IMR-90 (cell line): ENCODE results near the gene TTYH3. TPM values are rescaled to one million over a fixed set of nuclear protein-coding genes. Genes with fewer than 3 reads are reported as not detected.

Experiments used
- ATAC-seq: fragments of 200-7000 bp; cut with Tn5 transposase; 2 replicates; pipeline ENCODE4 v1.9.1; 2020; ENCODE audit warnings: low read depth, mild to moderate bottlenecking, moderate library complexity
- BruUV-seq: library from RNA; stranded (reverse); fragments of 400-500 nt; replicated peaks from 2 replicates; lab custom pipeline; 2021; lab: Mats Ljungman, UMichigan
- CTCF ChIA-PET: fragments of 300-600 bp; formaldehyde crosslinking; extraction: SDS; loops from one replicate; lab custom pipeline; 2021; ENCODE audit warnings: antibody characterized with exemption; lab: Yijun Ruan, JAX
- POLR2A ChIA-PET: fragments of 300-600 bp; sonication (Branson Sonifier 250); formaldehyde crosslinking; loops from one replicate; lab custom pipeline; 2022; ENCODE audit warnings: antibody characterized with exemption; ENCODE audit not compliant: unreplicated experiment; lab: Charles Lee
- DNase-seq: peaks from one replicate; pipeline ENCODE4 v3.0.0; 2013
- H2AFZ ChIP-seq: replicated peaks from 2 replicates; pipeline ENCODE3; 2013; ENCODE audit warnings: low read length, mild to moderate bottlenecking; ENCODE audit not compliant: poor library complexity
- H2AK5ac ChIP-seq: 2 replicates; pipeline ENCODE4 v1.6.1; 2013; ENCODE audit warnings: low read depth, low read length, inconsistent platforms
- H2AK9ac ChIP-seq: replicated peaks from 2 replicates; pipeline ENCODE3; 2013; ENCODE audit warnings: mild to moderate bottlenecking, low read depth, low read length, moderate library complexity; ENCODE audit not compliant: poor library complexity
- H2BK120ac ChIP-seq: 2 replicates; pipeline ENCODE4 v1.6.1; 2013; ENCODE audit warnings: low read depth, low read length, inconsistent platforms
- H2BK15ac ChIP-seq: 3 replicates; pipeline ENCODE4 v1.6.1; 2013; ENCODE audit warnings: low read depth, low read length, inconsistent platforms
- H2BK20ac ChIP-seq: 2 replicates; pipeline ENCODE4 v1.6.1; 2013; ENCODE audit warnings: low read depth, mild to moderate bottlenecking, inconsistent platforms, low read length, moderate library complexity
- H2BK5ac ChIP-seq: 2 replicates; pipeline ENCODE4 v1.6.1; 2013; ENCODE audit warnings: mild to moderate bottlenecking, low read depth, low read length, inconsistent platforms; ENCODE audit not compliant: poor library complexity, severe bottlenecking
- H3K14ac ChIP-seq: replicated peaks from 2 replicates; pipeline ENCODE4 v1.6.1; 2013; ENCODE audit warnings: low read depth, low read length, inconsistent platforms
- H3K18ac ChIP-seq: 2 replicates; pipeline ENCODE4 v1.6.1; 2013; ENCODE audit warnings: low read depth, low read length, control low read depth
- H3K23ac ChIP-seq: 2 replicates; pipeline ENCODE4 v1.6.1; 2013; ENCODE audit warnings: low read depth, low read length, inconsistent platforms
- H3K27ac ChIP-seq: 2 replicates; pipeline ENCODE4 v1.5.1; 2013; ENCODE audit warnings: mild to moderate bottlenecking, control low read depth, low read length; ENCODE audit not compliant: insufficient read depth
- H3K27me3 ChIP-seq: 2 replicates; pipeline ENCODE4 v1.6.1; 2013; ENCODE audit warnings: low read length; ENCODE audit not compliant: control insufficient read depth, insufficient read depth
- H3K36me3 ChIP-seq: 2 replicates; pipeline ENCODE4 v1.6.1; 2013; ENCODE audit warnings: low read length, mixed read lengths; ENCODE audit not compliant: control insufficient read depth, insufficient read depth
- H3K4ac ChIP-seq: 2 replicates; pipeline ENCODE4 v1.6.1; 2013; ENCODE audit warnings: low read depth, low read length, inconsistent platforms
- H3K4me1 ChIP-seq: 2 replicates; pipeline ENCODE4 v1.6.1; 2013; ENCODE audit warnings: low read length, mixed read lengths; ENCODE audit not compliant: control insufficient read depth, insufficient read depth
- H3K4me2 ChIP-seq: 2 replicates; pipeline ENCODE4 v1.6.1; 2013; ENCODE audit warnings: low read depth, mild to moderate bottlenecking, control low read depth, low read length, moderate library complexity
- H3K4me3 ChIP-seq: 2 replicates; pipeline ENCODE4 v1.5.1; 2013; ENCODE audit warnings: low read depth, mild to moderate bottlenecking, control low read depth, low read length, moderate library complexity; ENCODE audit not compliant: insufficient read depth
- H3K56ac ChIP-seq: 2 replicates; pipeline ENCODE4 v1.6.1; 2013; ENCODE audit warnings: low read length, inconsistent platforms; ENCODE audit not compliant: insufficient read depth; ENCODE audit errors: extremely low read depth
- H3K79me1 ChIP-seq, 2 experiments: 2 replicates each; pipeline ENCODE4 v1.6.1; 2013; ENCODE audit warnings: low read length in 2 of 2, inconsistent platforms in 1 of 2, low read depth in 1 of 2
- H3K9ac ChIP-seq: 2 replicates; pipeline ENCODE4 v1.6.1; 2013; ENCODE audit warnings: low read depth, low read length, control low read depth
- H3K9me1 ChIP-seq: 2 replicates; pipeline ENCODE4 v1.6.1; 2013; ENCODE audit warnings: low read length, inconsistent platforms; ENCODE audit not compliant: insufficient read depth
- H3K9me3 ChIP-seq: 2 replicates; pipeline ENCODE4 v1.6.1; 2013; ENCODE audit warnings: low read length; ENCODE audit not compliant: control insufficient read depth, insufficient read depth
- H4K20me1 ChIP-seq: 2 replicates; pipeline ENCODE4 v1.6.1; 2013; ENCODE audit warnings: low read length, inconsistent platforms; ENCODE audit not compliant: insufficient read depth
- H4K5ac ChIP-seq: 2 replicates; pipeline ENCODE4 v1.6.1; 2013; ENCODE audit warnings: mild to moderate bottlenecking, low read depth, low read length, control low read depth
- H4K8ac ChIP-seq, 2 experiments: 2 replicates each; pipeline ENCODE4 v1.6.1; 2013; ENCODE audit warnings: low read depth in 2 of 2, low read length in 2 of 2, control low read depth in 1 of 2, inconsistent platforms in 1 of 2
- H4K91ac ChIP-seq: 2 replicates; pipeline ENCODE4 v1.6.1; 2013; ENCODE audit warnings: low read depth, low read length, inconsistent platforms; ENCODE audit not compliant: insufficient read depth
- MAZ ChIP-seq: IDR thresholded peaks from 2 replicates; pipeline ENCODE4 v1.6.1; 2012; ENCODE audit warnings: low read depth, mild to moderate bottlenecking, low read length, improper control_type of control experiment, moderate library complexity, borderline replicate concordance
- POLR2A ChIP-seq: IDR thresholded peaks from 2 replicates; pipeline ENCODE4 v1.6.1; 2012; ENCODE audit warnings: mild to moderate bottlenecking, low read depth, low read length
- SMC3 ChIP-seq: fragments of 150-350 bp; IDR thresholded peaks from 2 replicates; pipeline ENCODE4 v1.6.1; 2016; ENCODE audit warnings: low read depth, mild to moderate bottlenecking, antibody characterized with exemption, low read length, moderate library complexity
- WGBS, 2 experiments: methylation state at CpG; one replicate each; pipeline versions ENCODE4 v1.1.5 to v1.1.7; 2013; ENCODE audit warnings: missing lambda C conversion rate in 2 of 2; ENCODE audit not compliant: insufficient read length in 1 of 2; ENCODE audit errors: extremely low coverage in 2 of 2; 5-methylcytosine and 5-hydroxymethylcytosine counted together
- dilution Hi-C: fragments of 300-500 bp; cut with HindIII; formaldehyde crosslinking; loops from one replicate; pipeline ENCODE4 v1.14.3; 2018; ENCODE audit warnings: low sequenced_read_pairs; ENCODE audit not compliant: unreplicated experiment
- in situ Hi-C: fragments of 300-500 bp; cut with MboI; formaldehyde crosslinking; loops from 3 replicates; pipeline ENCODE4 v1.14.3; 2019; ENCODE audit warnings: low sequenced_read_pairs, inconsistent platforms, mixed read lengths
- intact Hi-C: fragments of 100-400 bp; cut with micrococcal nuclease; formaldehyde crosslinking; loops from 2 replicates; pipeline ENCODE4 v1.10.0; 2022
- polyA plus RNA-seq, 3 experiments: library from polyadenylated mRNA; depleted of rRNA; stranded (reverse); fragments of >200 nt; gene quantifications; 2 replicates each; pipeline ENCODE4 v1.2.3, GENCODE V29; 2012; ENCODE audit warnings: low replicate concordance in 1 of 3
- total RNA-seq: library from RNA; depleted of rRNA; stranded (reverse); fragments of >200 nt; gene quantifications from 2 replicates; pipeline ENCODE4 v1.2.3, GENCODE V29; 2012
- TF ChIP-seq, protein P1 (sequence below): fragments of 150-350 bp; IDR thresholded peaks from 2 replicates; pipeline ENCODE4 v1.6.1; 2017; ENCODE audit warnings: mild to moderate bottlenecking, antibody characterized with exemption, low read length, low read depth

The TTYH3 gene
- total and polyA plus RNA-seq, 2 of the 4 experiments (the other 2 are of a cell fraction): 5.6 to 82.6 TPM

- Histone ChIP-seq H2BK15ac (no peak overlapping the region), H2BK20ac (no peak overlapping the region), H3K14ac (no peak overlapping the region), H2BK120ac (no peak overlapping the region), H4K5ac (no peak overlapping the region), H3K9me3 (no peaks in the 10 kb centered on the region), H2BK5ac (no peak overlapping the region), H4K91ac (no peak overlapping the region), H3K18ac (no peak overlapping the region), H3K23ac (no peak overlapping the region), H2AFZ (peak overlapping the region; percentile 35), H3K4ac (no peak overlapping the region), H2AK9ac (no peak overlapping the region), H2AK5ac (0 out of 2 replicates have a peak overlapping the region, but pooled peaks have one; percentile 38), H3K79me1 (no peaks in the 10 kb centered on the region), H3K4me3 (no peak overlapping the region), H3K36me3 (no peaks in the 10 kb centered on the region), H3K4me2 (no peak overlapping the region), H3K27ac (no peak overlapping the region), H3K9ac (no peak overlapping the region), H3K9me1 (peaks cover 4% of the 10 kb centered on the region; the same call in 1 of the 2 replicates), H4K20me1 (peaks cover 7% of the 10 kb centered on the region; the same call in 1 of the 2 replicates), H3K27me3 (peaks cover 2% of the 10 kb centered on the region), H3K56ac (no peak overlapping the region), H4K8ac (no peak overlapping the region), H3K4me1 (peaks cover 26% of the 10 kb centered on the region)
- intact Hi-C loops (no loop called here), in situ Hi-C loops (no loop called here), dilution Hi-C loops (no loop called here)
- WGBS, 2 experiments: 58% methylated on average over 3 of the region's 22 CpGs; no CpG with 5 or more reads in 1 of the 2 experiments
- ATAC-seq: no peak
- no peak for TF ChIP-seq MAZ
- TF ChIP-seq POLR2A: no peak
- no peak for TF ChIP-seq SMC3
- TF ChIP-seq, protein P1, sequence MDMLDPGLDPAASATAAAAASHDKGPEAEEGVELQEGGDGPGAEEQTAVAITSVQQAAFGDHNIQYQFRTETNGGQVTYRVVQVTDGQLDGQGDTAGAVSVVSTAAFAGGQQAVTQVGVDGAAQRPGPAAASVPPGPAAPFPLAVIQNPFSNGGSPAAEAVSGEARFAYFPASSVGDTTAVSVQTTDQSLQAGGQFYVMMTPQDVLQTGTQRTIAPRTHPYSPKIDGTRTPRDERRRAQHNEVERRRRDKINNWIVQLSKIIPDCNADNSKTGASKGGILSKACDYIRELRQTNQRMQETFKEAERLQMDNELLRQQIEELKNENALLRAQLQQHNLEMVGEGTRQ: no peak
- no TSS peak for BruUV-seq
- DNase-seq: no peak
- CTCF ChIA-PET: interaction anchor here (0.6 kb wide), 1 partner anchor 143 kb away, joined by 3 read pairs; no protein-coding TSS in a partner anchor
- POLR2A ChIA-PET: no interaction called here
Measured at GRCh38 chr7:2617325-2617905, 14.4 kb upstream of the TTYH3 start.
